HEK293T (cell line): ENCODE data around the gene MVB12B.

Source experiments
- CTCF ChIA-PET: fragments of 350-600 bp; formaldehyde crosslinking; extraction: SDS; loops from one replicate; lab custom pipeline; 2021; ENCODE audit warnings: antibody characterized with exemption, inconsistent platforms; lab: Yijun Ruan, JAX
- POLR2A ChIA-PET: fragments of 350-600 bp; formaldehyde crosslinking; extraction: SDS; loops from one replicate; lab custom pipeline; 2020; ENCODE audit warnings: antibody characterized with exemption, inconsistent platforms; lab: Yijun Ruan, JAX
- DNase-seq: peaks from one replicate; pipeline ENCODE4 v3.0.0; 2012; ENCODE audit warnings: mixed read lengths; ENCODE audit errors: extremely low spot score
- ARNT ChIP-seq: fragments of 450-650 bp; IDR thresholded peaks from 2 replicates; pipeline ENCODE4 v1.6.1; 2017; ENCODE audit warnings: mild to moderate bottlenecking
- BHLHE40 ChIP-seq: fragments of 450-650 bp; IDR thresholded peaks from 2 replicates; pipeline ENCODE4 v1.6.1; 2016; ENCODE audit warnings: mild to moderate bottlenecking, moderate library complexity, borderline replicate concordance
- CTBP1 ChIP-seq: fragments of 450-650 bp; IDR thresholded peaks from 2 replicates; pipeline ENCODE4 v1.6.1; 2016; ENCODE audit warnings: borderline replicate concordance
- ELF4 ChIP-seq: fragments of 450-650 bp; IDR thresholded peaks from 2 replicates; pipeline ENCODE4 v1.6.1; 2017; ENCODE audit warnings: antibody characterized with exemption
- FOXA1 ChIP-seq: fragments of 450-650 bp; IDR thresholded peaks from 2 replicates; pipeline ENCODE4 v1.6.1; 2016; ENCODE audit warnings: mild to moderate bottlenecking
- FOXK2 ChIP-seq: fragments of 450-650 bp; IDR thresholded peaks from 2 replicates; pipeline ENCODE4 v1.6.1; 2016; ENCODE audit warnings: mild to moderate bottlenecking
- FOXM1 ChIP-seq: fragments of 450-650 bp; IDR thresholded peaks from 2 replicates; pipeline ENCODE4 v1.6.1; 2017; ENCODE audit warnings: mild to moderate bottlenecking, borderline replicate concordance
- HDGF ChIP-seq: fragments of 450-650 bp; IDR thresholded peaks from 2 replicates; pipeline ENCODE4 v1.6.1; 2017; ENCODE audit warnings: antibody characterized with exemption, borderline replicate concordance
- L3MBTL2 ChIP-seq: fragments of 450-650 bp; conservative IDR thresholded peaks from 2 replicates; pipeline ENCODE4 v1.6.1; 2016; ENCODE audit warnings: mild to moderate bottlenecking
- LEF1 ChIP-seq: fragments of 450-650 bp; IDR thresholded peaks from 2 replicates; pipeline ENCODE4 v1.6.1; 2017; ENCODE audit warnings: mild to moderate bottlenecking, borderline replicate concordance
- NFRKB ChIP-seq: fragments of 450-650 bp; IDR thresholded peaks from 2 replicates; pipeline ENCODE4 v1.6.1; 2016; ENCODE audit warnings: mild to moderate bottlenecking, moderate library complexity
- SP1 ChIP-seq: fragments of 450-650 bp; IDR thresholded peaks from 2 replicates; pipeline ENCODE4 v1.6.1; 2017
- SUZ12 ChIP-seq: fragments of 450-650 bp; IDR thresholded peaks from 2 replicates; pipeline ENCODE4 v1.6.1; 2016; ENCODE audit warnings: mild to moderate bottlenecking
- TARDBP ChIP-seq: fragments of 450-650 bp; IDR thresholded peaks from 2 replicates; pipeline ENCODE4 v1.6.1; 2016
- ZNF384 ChIP-seq: fragments of 450-650 bp; IDR thresholded peaks from 2 replicates; pipeline ENCODE4 v1.6.1; 2016
- TF ChIP-seq, protein P1 (sequence below): fragments of 450-650 bp; IDR thresholded peaks from 2 replicates; pipeline ENCODE4 v1.6.1; 2016

MVB12B gene

DNA sequence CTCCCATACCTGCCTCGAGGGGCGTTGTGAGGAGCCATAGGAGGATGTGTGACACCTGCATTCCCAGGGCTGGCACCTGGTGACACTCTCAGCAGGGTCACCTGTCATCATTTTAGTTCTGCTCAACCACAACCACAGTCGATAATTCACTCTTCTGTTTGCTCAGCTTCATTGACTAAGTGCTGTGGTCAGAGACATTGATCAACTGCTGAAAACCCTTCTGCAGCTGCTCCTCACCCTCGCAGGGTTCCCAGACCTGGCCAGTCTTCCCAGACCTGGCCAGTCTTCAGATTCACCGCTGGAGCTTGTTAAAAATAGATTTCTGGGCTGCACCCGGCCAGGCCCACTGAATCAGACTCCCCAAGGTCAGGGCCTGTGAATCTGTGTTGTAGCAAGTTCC lies 92.8 kb downstream of the MVB12B start:
- TF ChIP-seq CTBP1 = no peak
- no peak for TF ChIP-seq FOXM1
- TF ChIP-seq BHLHE40 = no peak
- TF ChIP-seq SP1 = no peak
- TF ChIP-seq SUZ12 = no peak
- no peak for TF ChIP-seq ARNT
- TF ChIP-seq TARDBP = no peak
- no peak for TF ChIP-seq FOXA1
- TF ChIP-seq HDGF = no peak
- no peak for TF ChIP-seq LEF1
- TF ChIP-seq L3MBTL2 = no peak
- no peak for TF ChIP-seq ELF4
- TF ChIP-seq, protein P1, sequence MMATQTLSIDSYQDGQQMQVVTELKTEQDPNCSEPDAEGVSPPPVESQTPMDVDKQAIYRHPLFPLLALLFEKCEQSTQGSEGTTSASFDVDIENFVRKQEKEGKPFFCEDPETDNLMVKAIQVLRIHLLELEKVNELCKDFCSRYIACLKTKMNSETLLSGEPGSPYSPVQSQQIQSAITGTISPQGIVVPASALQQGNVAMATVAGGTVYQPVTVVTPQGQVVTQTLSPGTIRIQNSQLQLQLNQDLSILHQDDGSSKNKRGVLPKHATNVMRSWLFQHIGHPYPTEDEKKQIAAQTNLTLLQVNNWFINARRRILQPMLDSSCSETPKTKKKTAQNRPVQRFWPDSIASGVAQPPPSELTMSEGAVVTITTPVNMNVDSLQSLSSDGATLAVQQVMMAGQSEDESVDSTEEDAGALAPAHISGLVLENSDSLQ = no peak
- no peak for TF ChIP-seq NFRKB
- no peak for TF ChIP-seq FOXK2
- TF ChIP-seq ZNF384 = no peak
- ChIA-PET POLR2A (no interaction called here), CTCF (no interaction called here)
- no peak for DNase-seq

DNA sequence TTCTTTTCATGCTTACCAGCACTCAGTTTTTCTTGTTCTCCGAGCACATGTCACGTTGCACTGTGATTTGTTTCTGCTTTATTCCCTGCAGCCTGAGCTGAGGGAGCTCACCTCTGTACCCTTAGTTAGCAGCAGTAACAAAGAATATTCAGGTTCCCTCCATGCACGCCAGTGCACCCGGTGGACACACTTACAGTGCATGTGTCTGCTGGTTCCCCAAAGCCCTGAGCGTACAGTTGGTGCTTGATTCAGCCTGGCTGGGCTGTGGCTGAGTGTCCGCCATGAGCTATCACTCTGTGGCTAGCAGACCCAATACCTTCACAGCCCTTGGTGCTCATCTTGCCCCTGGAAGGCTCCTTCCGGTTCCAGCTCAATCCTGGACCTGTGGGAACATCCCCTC lies 93.5 kb downstream of the MVB12B start:
- ChIA-PET CTCF (interaction anchor here (0.6 kb wide), 1 partner anchor 782 kb away, joined by 3 read pairs; no protein-coding TSS in a partner anchor), POLR2A (no interaction called here)

DNA sequence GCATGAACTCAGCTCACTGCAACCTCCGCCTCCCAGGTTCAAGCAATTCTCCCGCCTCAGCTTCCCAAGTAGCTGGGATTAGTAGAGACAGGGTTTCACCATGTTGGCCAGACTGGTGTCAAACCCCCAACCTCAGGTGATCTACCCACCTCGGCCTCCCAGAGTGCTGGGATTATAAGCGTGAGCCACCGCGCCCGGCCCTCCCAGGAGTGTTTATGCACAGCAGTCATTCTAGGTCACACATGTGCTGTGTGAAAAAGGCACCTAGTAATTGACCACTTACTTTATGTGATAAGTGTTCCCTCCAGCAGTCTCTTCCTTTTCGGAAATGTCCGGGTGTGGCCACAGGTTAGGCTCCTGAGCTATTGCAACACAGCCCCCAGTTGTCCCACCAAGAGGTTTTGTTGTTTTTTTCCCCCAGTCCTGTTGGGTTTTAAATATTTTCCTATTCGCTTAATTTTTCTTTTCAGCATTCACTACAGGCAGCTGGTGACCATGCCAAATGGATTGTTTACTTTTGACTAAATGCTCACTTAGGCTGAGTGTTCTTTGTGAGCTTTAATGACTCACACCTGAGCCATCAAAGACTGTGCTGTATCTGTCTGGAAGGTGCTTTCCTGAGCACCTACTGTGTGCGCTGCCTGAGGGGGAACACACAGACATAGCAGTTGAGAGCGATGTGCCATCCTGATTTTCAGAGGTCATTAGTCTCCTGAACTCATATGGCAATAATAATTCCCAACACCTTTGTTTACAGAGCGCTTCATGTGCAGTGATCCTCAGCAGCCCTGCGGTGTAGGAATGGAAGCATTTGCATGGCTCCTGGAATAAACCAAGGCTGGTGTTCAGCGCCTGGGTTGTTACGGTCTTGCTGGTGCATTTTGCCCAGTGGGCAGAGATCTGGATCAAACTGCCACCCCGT lies 94.3 kb downstream of the MVB12B start:
- no peak for DNase-seq
- ChIA-PET POLR2A (no interaction called here), CTCF (no interaction called here)
- TF ChIP-seq SUZ12 = no peak
- no peak for TF ChIP-seq CTBP1
- TF ChIP-seq BHLHE40 = no peak
- no peak for TF ChIP-seq NFRKB
- TF ChIP-seq ZNF384 = no peak
- TF ChIP-seq TARDBP = no peak
- no peak for TF ChIP-seq SP1
- no peak for TF ChIP-seq ELF4
- TF ChIP-seq FOXM1 = no peak
- no peak for TF ChIP-seq L3MBTL2

More for the DNA sequence above, 93.5 kb downstream of the MVB12B start:
- TF ChIP-seq TARDBP (no peak), HDGF (no peak)
- DNase-seq = no peak

DNA sequence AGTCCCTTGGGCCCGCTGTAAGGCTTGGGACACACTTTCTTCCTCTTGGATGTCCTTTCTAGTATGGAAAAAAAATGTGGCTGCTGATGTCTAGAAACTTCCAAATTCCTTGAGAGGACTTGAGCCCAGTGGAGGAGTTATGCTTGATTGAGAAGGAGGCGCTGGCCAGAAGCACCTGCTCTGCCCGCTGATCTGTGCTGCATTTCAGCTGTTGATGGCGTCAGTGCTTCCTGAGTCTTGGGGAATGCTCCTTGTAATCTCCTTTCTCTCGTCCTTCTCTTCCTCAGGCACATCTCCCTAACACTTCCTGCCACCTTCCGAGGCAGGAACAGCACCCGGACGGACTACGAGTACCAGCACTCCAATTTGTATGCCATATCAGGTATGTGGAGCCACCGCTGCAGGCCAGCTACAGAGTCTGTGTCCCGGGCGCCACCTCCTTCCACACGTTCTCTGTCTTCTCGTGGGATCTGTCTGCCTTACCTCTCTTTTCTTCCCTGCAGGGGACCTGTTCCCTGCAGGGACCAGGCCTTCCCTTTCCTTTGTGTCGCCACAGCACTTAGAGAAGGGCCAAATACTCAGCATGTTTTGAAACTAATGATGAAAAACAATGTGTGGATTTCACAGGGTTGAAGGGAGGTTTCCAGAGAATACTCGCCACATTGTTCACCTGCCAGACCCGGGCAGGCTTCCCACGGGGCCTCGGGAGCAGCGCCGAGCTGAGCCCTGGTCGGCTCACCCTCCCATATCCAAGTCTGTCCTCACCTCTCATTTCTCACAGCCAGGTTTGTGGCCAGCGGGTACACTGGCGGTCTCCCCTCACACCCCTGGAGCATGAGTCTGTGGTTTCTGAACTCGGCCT lies 95.2 kb downstream of the MVB12B start:
- no peak for DNase-seq
- CTCF ChIA-PET = no interaction called here

DNA sequence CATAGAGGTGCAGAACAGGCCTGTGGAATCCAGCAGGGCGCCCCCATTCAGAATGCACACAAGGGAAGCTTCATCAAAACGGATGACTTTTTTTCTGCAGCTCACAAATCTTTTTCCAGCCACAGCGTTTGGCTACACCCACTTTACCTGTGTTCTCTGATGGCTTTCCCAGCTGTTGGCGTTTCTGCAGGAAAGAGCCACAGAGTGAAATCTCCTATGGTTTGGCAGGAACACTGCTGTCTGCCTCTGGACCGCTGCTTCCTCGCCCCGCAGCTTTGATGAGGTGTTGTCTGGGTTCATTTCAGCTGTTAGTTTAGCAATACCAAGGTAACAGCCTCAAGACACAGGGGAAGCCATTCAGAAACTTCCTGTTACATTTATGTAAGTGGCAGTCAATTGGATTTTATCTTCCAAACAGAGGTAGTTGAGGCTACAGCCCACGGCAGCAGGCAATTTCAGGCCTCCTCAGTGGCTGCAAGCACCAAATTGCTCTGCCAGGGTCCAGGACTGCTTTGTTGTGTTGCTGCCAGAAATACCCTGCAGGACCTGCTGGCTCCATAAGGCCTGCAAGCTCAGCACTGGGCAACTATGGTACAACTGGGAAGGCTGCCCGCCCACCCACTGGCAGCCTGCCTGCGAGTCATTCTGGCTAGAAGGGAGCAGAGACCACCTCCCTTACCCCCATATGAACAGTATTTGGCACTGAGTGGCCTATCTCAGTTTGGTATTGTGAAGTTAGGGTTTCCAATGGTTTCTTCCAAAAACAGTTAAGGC lies 96.7 kb downstream of the MVB12B start:
- ChIA-PET CTCF (no interaction called here), POLR2A (no interaction called here)
- TF ChIP-seq TARDBP (no peak), FOXA1 (no peak), LEF1 (no peak), CTBP1 (no peak), FOXM1 (no peak), BHLHE40 (no peak), ELF4 (no peak), HDGF (no peak), SP1 (no peak), ZNF384 (no peak), SUZ12 (no peak), NFRKB (no peak), L3MBTL2 (no peak), ARNT (no peak), FOXK2 (no peak)
- TF ChIP-seq, protein P1 = no peak
- DNase-seq = no peak

More for the DNA sequence above, 95.2 kb downstream of the MVB12B start:
- POLR2A ChIA-PET = no interaction called here
- no peak for TF ChIP-seq SUZ12
- no peak for TF ChIP-seq BHLHE40

DNA sequence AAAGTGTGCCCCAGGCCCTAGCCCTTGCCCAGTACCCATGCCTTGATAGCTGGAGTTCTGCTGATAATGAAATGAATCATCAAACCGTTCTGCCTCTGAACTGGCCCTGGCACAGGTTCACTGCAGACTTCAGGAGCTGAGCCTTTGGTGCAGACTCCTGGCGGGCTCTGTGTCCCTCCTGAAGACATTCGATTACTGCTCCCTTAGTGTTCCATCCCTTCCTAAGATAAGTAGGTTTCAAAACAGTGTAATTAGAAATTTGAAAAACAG lies 97.2 kb downstream of the MVB12B start:
- ChIA-PET CTCF (no interaction called here), POLR2A (no interaction called here)
- no peak for TF ChIP-seq FOXA1
- no peak for TF ChIP-seq ELF4
- no peak for TF ChIP-seq FOXK2
- no peak for TF ChIP-seq L3MBTL2
- no peak for TF ChIP-seq CTBP1
- no peak for TF ChIP-seq NFRKB
- no peak for TF ChIP-seq HDGF
- TF ChIP-seq TARDBP = no peak
- TF ChIP-seq ZNF384 = no peak
- TF ChIP-seq FOXM1 = no peak
- TF ChIP-seq SP1 = no peak
- no peak for TF ChIP-seq ARNT
- TF ChIP-seq BHLHE40 = no peak
- TF ChIP-seq SUZ12 = no peak
- TF ChIP-seq LEF1 = no peak
- TF ChIP-seq, protein P1 = no peak
- DNase-seq = no peak
